Esophagus muscularis mucosa (tissue), 4 donors: ENCODE data around the gene GSTCD.
"Not testable (repeated sequence)": the region's sequence is repeated elsewhere in the genome, so short reads cannot be mapped to it uniquely, and the experiment has no call there.

Experiments
- EP300 ChIP-seq: sonication (generic); formaldehyde crosslinking; IDR thresholded peaks from one replicate; pipeline ENCODE4 v1.6.1; 2017; ENCODE audit warnings: antibody characterized with exemption
- POLR2A ChIP-seq: fragments of 450-650 bp; IDR thresholded peaks from one replicate; pipeline ENCODE4 v1.6.1; 2017; ENCODE audit warnings: antibody characterized with exemption, moderate library complexity, mild to moderate bottlenecking, low read depth
- POLR2AphosphoS5 ChIP-seq, 2 donors: sonication (generic); formaldehyde crosslinking; IDR thresholded peaks; one replicate each; pipeline ENCODE4 v1.6.1; 2017; ENCODE audit warnings: antibody characterized with exemption in 2 of 2
- TF ChIP-seq, protein P1 (sequence below), 3 experiments: fragments of 200-600 bp in 2 of 3; fragments of 450-650 bp in 1 of 3; sonication (generic) in 2 of 3; IDR thresholded peaks; one replicate each; pipeline ENCODE4 v1.5.1; 2017 to 2019; ENCODE audit warnings: antibody characterized with exemption in 3 of 3, mild to moderate bottlenecking in 2 of 3, moderate library complexity in 1 of 3

DNA sequence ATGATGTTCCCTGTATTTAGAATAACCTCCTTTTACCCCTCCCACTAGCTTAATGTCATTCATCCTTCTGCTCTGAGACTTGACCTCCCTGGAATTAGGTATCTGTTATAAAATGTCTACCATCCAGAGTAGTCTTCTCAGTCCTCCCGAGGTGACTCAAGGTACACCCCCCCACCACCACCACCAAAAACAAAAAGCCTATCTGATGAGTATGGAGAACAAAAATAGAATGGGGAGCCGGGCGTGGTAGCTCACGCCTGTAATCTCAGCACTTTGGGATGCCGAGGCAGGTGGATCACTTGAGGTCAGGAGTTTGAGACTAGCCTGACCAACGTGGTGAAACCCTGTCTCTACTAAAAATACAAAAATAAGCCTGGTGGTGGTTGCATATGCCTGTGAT is 139.8 kb downstream of the GSTCD start:
- TF ChIP-seq, protein P1, sequence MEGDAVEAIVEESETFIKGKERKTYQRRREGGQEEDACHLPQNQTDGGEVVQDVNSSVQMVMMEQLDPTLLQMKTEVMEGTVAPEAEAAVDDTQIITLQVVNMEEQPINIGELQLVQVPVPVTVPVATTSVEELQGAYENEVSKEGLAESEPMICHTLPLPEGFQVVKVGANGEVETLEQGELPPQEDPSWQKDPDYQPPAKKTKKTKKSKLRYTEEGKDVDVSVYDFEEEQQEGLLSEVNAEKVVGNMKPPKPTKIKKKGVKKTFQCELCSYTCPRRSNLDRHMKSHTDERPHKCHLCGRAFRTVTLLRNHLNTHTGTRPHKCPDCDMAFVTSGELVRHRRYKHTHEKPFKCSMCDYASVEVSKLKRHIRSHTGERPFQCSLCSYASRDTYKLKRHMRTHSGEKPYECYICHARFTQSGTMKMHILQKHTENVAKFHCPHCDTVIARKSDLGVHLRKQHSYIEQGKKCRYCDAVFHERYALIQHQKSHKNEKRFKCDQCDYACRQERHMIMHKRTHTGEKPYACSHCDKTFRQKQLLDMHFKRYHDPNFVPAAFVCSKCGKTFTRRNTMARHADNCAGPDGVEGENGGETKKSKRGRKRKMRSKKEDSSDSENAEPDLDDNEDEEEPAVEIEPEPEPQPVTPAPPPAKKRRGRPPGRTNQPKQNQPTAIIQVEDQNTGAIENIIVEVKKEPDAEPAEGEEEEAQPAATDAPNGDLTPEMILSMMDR (IDR thresholded peaks at IDR 0.05) = not testable (repeated sequence)
- TF ChIP-seq POLR2A; EP300; POLR2AphosphoS5 (IDR thresholded peaks at IDR 0.05): not testable (repeated sequence)
